Tibial nerve (tissue), 4 donors: ENCODE measurements around the gene PAX6. TPM values are rescaled to one million over a fixed set of nuclear protein-coding genes. Genes with fewer than 3 reads are reported as not detected.

Source experiments
- DNase-seq, 2 donors: peaks; one replicate each; pipeline ENCODE4 v3.0.0-alpha.2; 2019; ENCODE audit warnings: low spot score in 2 of 2
- H3K27ac ChIP-seq, 4 donors: fragments of 200-600 bp; sonication (generic) in 3 of 4; one replicate each; pipeline ENCODE4 v1.5.1; 2017 to 2019; ENCODE audit warnings: mild to moderate bottlenecking in 1 of 4
- H3K27me3 ChIP-seq, 2 donors: fragments of 200-600 bp; sonication (generic) in 1 of 2; one replicate each; pipeline versions ENCODE4 v1.5.1 to v1.6.0; 2017 to 2019
- H3K36me3 ChIP-seq, 3 donors: fragments of 200-600 bp; sonication (generic); one replicate each; pipeline ENCODE4 v1.5.1; 2018 to 2019
- H3K4me1 ChIP-seq, 4 donors: fragments of 200-600 bp; sonication (generic) in 3 of 4; one replicate each; pipeline ENCODE4 v1.5.1; 2017 to 2019
- H3K4me3 ChIP-seq, 4 donors: fragments of 200-600 bp; sonication (generic) in 3 of 4; one replicate each; pipeline ENCODE4 v1.5.1; 2017 to 2019; ENCODE audit warnings: mild to moderate bottlenecking in 1 of 4, moderate library complexity in 1 of 4
- H3K9me3 ChIP-seq, 4 donors: fragments of 200-600 bp; sonication (generic) in 3 of 4; one replicate each; pipeline ENCODE4 v1.5.1; 2017 to 2019
- CTCF ChIP-seq, 5 experiments: fragments of 200-600 bp in 3 of 5; fragments of 450-650 bp in 2 of 5; sonication (generic) in 3 of 5; IDR thresholded peaks; one replicate each; pipeline ENCODE4 v1.5.1; 2016 to 2019; ENCODE audit warnings: antibody characterized with exemption in 5 of 5, mild to moderate bottlenecking in 3 of 5, moderate library complexity in 2 of 5
- EP300 ChIP-seq, 2 donors: sonication (generic); formaldehyde crosslinking; IDR thresholded peaks; one replicate each; pipeline ENCODE4 v1.6.1; 2017; ENCODE audit warnings: antibody characterized with exemption in 2 of 2, mild to moderate bottlenecking in 1 of 2
- POLR2A ChIP-seq, 2 donors: fragments of 450-650 bp; IDR thresholded peaks; one replicate each; pipeline ENCODE4 v1.6.1; 2017; ENCODE audit warnings: antibody characterized with exemption in 2 of 2, mild to moderate bottlenecking in 2 of 2, moderate library complexity in 2 of 2
- WGBS, 2 donors: methylation state at CpG; one replicate each; pipeline ENCODE4 v1.1.5; 2018; 5-methylcytosine and 5-hydroxymethylcytosine counted together
- total RNA-seq, 4 donors: library from RNA; depleted of rRNA; stranded (reverse); fragments of >200 nt; gene quantifications; one replicate each; pipeline ENCODE4 v1.1.0, GENCODE V29; 2016

PAX6 gene
- total RNA-seq, 4 donors from 2014 or later, result not detected

DNA sequence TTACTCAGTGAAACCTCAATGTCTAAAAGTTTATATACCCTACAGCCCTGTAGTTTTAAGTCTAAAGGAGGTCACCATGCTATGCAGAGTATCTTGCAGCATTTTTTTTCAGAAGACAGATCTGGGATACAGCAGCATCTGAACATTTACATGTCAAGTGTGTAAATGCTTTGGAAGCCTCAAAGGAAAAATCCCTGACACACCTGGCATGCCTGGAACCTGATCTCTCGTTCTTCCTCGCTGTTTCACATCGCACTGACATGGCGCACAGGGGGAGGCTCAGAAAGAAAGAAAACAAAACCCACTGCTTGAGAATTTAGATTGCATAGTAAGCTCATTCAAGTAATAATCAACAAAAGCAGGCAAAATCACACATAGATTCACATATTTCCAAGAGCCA lies 31.0 kb downstream of the PAX6 start:
- TF ChIP-seq POLR2A (IDR thresholded peaks at IDR 0.05), result no peak
- no peak for TF ChIP-seq EP300 (IDR thresholded peaks at IDR 0.05)
- TF ChIP-seq CTCF (IDR thresholded peaks at IDR 0.05), result no peak
- no peaks in the 10 kb centered on the region for H3K27me3 ChIP-seq
- H3K4me1 ChIP-seq, result no peaks in the 10 kb centered on the region
- H3K36me3 ChIP-seq, result peaks cover 0 to 15% (median 0%) of the 10 kb centered on the region in 3 donors
- H3K4me3 ChIP-seq, result no peak overlapping the region
- H3K9me3 ChIP-seq, result peaks cover 0 to 10% (median 0%) of the 10 kb centered on the region in 4 donors
- no peak overlapping the region for H3K27ac ChIP-seq
- 96 to 99% methylated on average over 4 of the region's 4 CpGs for WGBS, 2 donors
- no peak for DNase-seq

- H3K9me3 ChIP-seq, result peaks cover 0 to 10% (median 0%) of the 10 kb centered on the region in 4 donors
Observed at GRCh38 chr11:31779374-31779791, 31.7 kb downstream of the PAX6 start.

DNA sequence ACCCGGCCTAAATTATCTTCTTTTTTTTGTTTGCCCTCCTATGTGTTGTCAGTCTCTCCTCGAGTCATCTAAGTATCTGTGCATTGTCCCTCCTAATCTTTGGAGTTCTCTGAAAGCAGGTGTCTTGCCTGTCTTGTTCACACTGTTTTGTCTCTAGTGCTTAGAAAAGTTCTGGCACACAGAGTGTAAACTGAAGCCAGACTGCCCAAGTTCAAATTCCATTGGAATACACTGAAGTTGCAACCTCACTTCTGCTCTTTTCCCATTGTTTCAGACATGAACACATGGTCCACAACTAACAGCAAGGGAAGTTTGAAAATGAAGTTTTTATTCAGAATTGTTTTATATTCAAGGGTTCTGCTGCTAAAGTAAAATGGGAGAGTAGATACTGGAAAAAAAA lies 38.7 kb downstream of the PAX6 start:
- H3K36me3 ChIP-seq, result peaks cover 0 to 3% (median 0%) of the 10 kb centered on the region in 3 donors
- no peaks in the 10 kb centered on the region for H3K4me1 ChIP-seq
- TF ChIP-seq POLR2A (IDR thresholded peaks at IDR 0.05) (no peak), CTCF (IDR thresholded peaks at IDR 0.05) (no peak), EP300 (IDR thresholded peaks at IDR 0.05) (no peak)
- 85 to 89% methylated on average over 2 of the region's 2 CpGs for WGBS, 2 donors
- no peaks in the 10 kb centered on the region for H3K27me3 ChIP-seq
- H3K27ac ChIP-seq, result no peak overlapping the region
- no peak overlapping the region for H3K4me3 ChIP-seq
- DNase-seq, result no peak
- H3K9me3 ChIP-seq, result peaks cover 0 to 7% (median 0%) of the 10 kb centered on the region in 4 donors

More at GRCh38 chr11:31779374-31779791, 31.7 kb downstream of the PAX6 start:
- Histone ChIP-seq H3K4me3 (no peak overlapping the region), H3K36me3 (peaks cover 0 to 15% (median 0%) of the 10 kb centered on the region in 3 donors), H3K27me3 (no peaks in the 10 kb centered on the region), H3K27ac (no peak overlapping the region), H3K4me1 (no peaks in the 10 kb centered on the region)
- DNase-seq, result no peak
- no peak for TF ChIP-seq POLR2A (IDR thresholded peaks at IDR 0.05)
- TF ChIP-seq CTCF (IDR thresholded peaks at IDR 0.05), result no peak
- no peak for TF ChIP-seq EP300 (IDR thresholded peaks at IDR 0.05)
- WGBS, 2 donors, result 60 to 70% methylated on average over 6 of the region's 6 CpGs

GRCh38 chr11:31770011-31770700 lies 41.0 kb downstream of the PAX6 start:
- Histone ChIP-seq H3K36me3 (no peaks in the 10 kb centered on the region), H3K4me3 (no peak overlapping the region), H3K27ac (no peak overlapping the region), H3K9me3 (no peaks in the 10 kb centered on the region), H3K4me1 (no peaks in the 10 kb centered on the region), H3K27me3 (peaks cover 0 to under 1% of the 10 kb centered on the region in 2 donors)
- no peak for DNase-seq
- TF ChIP-seq EP300 (IDR thresholded peaks at IDR 0.05) (no peak), CTCF (IDR thresholded peaks at IDR 0.05) (no peak), POLR2A (IDR thresholded peaks at IDR 0.05) (no peak)
- WGBS, 2 donors, result 93 to 95% methylated on average over 3 of the region's 3 CpGs

- Histone ChIP-seq H3K27me3 (peaks cover 0 to 2% of the 10 kb centered on the region in 2 donors), H3K36me3 (no peaks in the 10 kb centered on the region), H3K4me3 (no peak overlapping the region), H3K4me1 (no peaks in the 10 kb centered on the region), H3K27ac (no peak overlapping the region), H3K9me3 (no peaks in the 10 kb centered on the region)
- 73 to 75% methylated on average over 9 of the region's 9 CpGs for WGBS, 2 donors
- TF ChIP-seq EP300 (IDR thresholded peaks at IDR 0.05), result no peak
- TF ChIP-seq CTCF (IDR thresholded peaks at IDR 0.05), result no peak
- no peak for DNase-seq
Observed at GRCh38 chr11:31768749-31769640, 42.1 kb downstream of the PAX6 start.
